Activated B cell treated with CpG ODN at 0.5 μM for 24 hours (primary cell): Measurements from ENCODE around the gene NSL1. TPM values are rescaled to one million over a fixed set of nuclear protein-coding genes. Genes with fewer than 3 reads are reported as not detected.

Experiments
- ATAC-seq: fragments of 200-7000 bp; cut with Tn5 transposase; one replicate; pipeline ENCODE4 v1.10.0; 2021; ENCODE audit warnings: low read depth, mild to moderate bottlenecking, moderate library complexity
- CTCF ChIA-PET: fragments of 350-600 bp; sonication (Branson Sonifier 250); formaldehyde crosslinking; loops from one replicate; lab custom pipeline; 2021; ENCODE audit warnings: antibody characterized with exemption; lab: Charles Lee
- POLR2A ChIA-PET: fragments of 350-600 bp; sonication (Branson Sonifier 250); formaldehyde crosslinking; loops from one replicate; lab custom pipeline; 2021; ENCODE audit warnings: antibody characterized with exemption; lab: Charles Lee
- DNase-seq: peaks from one replicate; pipeline ENCODE4 v3.0.0; 2022
- H3K27ac Mint-ChIP-seq: one replicate; pipeline ENCODE4 v1.8.0; 2020; ENCODE audit warnings: mixed read lengths
- H3K27me3 Mint-ChIP-seq: one replicate; pipeline ENCODE4 v1.8.0; 2021; ENCODE audit warnings: mixed read lengths
- H3K36me3 Mint-ChIP-seq: one replicate; pipeline ENCODE4 v1.8.0; 2021; ENCODE audit warnings: low read depth, mixed read lengths
- H3K4me1 Mint-ChIP-seq: one replicate; pipeline ENCODE4 v1.8.0; 2021; ENCODE audit warnings: mixed read lengths
- H3K4me3 Mint-ChIP-seq: one replicate; pipeline ENCODE4 v1.8.0; 2020; ENCODE audit warnings: mild to moderate bottlenecking, mixed read lengths
- H3K9me3 Mint-ChIP-seq: one replicate; pipeline ENCODE4 v1.8.0; 2020; ENCODE audit warnings: mixed read lengths
- CTCF ChIP-seq: fragments of 200-600 bp; IDR thresholded peaks from one replicate; pipeline ENCODE4 v1.8.0; 2022; ENCODE audit warnings: antibody characterized with exemption, mild to moderate bottlenecking
- intact Hi-C: fragments of 100-400 bp; cut with micrococcal nuclease; formaldehyde crosslinking; loops from one replicate; pipeline ENCODE4 v1.15.1; 2024
- total RNA-seq: library from RNA; stranded (reverse); gene quantifications from 2 replicates; pipeline ENCODE4 v1.2.3, GENCODE V29; 2022

The NSL1 gene
- total RNA-seq, 1 donor from 2014 or later = 44.5 TPM

- DNase-seq = no peak
- POLR2A ChIA-PET = no interaction called here
These were observed 70.0 kb downstream of the NSL1 start for GRCh38 chr1:212721388-212722247.

DNA sequence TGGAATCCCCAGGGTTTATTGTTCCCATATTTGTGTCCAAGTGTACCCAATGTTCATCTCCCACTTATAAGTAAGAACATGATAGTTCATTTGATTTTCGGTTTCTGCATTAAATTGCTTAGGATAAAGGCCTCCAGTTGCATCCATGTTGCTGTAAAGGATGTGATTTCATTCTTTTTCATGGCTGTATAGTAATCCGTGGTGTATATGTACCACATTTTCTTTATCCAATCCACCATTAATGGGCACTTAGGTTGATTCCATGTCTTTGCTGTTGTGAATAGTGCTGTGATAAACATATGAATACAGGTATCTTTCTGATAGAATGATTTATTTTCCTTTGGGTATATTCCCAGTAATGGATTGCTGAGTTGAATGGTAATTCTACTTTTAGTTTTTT is 71.9 kb downstream of the NSL1 start:
- Mint-ChIP-seq H3K27ac (no peak overlapping the region), H3K27me3 (peaks cover 5% of the 10 kb centered on the region), H3K9me3 (peaks cover 4% of the 10 kb centered on the region), H3K4me1 (peaks cover 3% of the 10 kb centered on the region), H3K4me3 (no peak overlapping the region), H3K36me3 (peaks cover 2% of the 10 kb centered on the region)
- CTCF ChIA-PET = no interaction called here
- TF ChIP-seq CTCF = no peak
- intact Hi-C loops = no loop called here
- POLR2A ChIA-PET = no interaction called here
- no peak for DNase-seq
- ATAC-seq = no peak

More at GRCh38 chr1:212721388-212722247, 70.0 kb downstream of the NSL1 start:
- TF ChIP-seq CTCF = no peak
- Mint-ChIP-seq H3K4me3 (no peak overlapping the region), H3K4me1 (peaks cover 3% of the 10 kb centered on the region), H3K36me3 (peaks cover 4% of the 10 kb centered on the region), H3K9me3 (peaks cover 4% of the 10 kb centered on the region), H3K27ac (no peak overlapping the region), H3K27me3 (peaks cover 2% of the 10 kb centered on the region)
- CTCF ChIA-PET = interaction anchor here (1.4 kb wide), 1 partner anchor 244 kb away, joined by 3 read pairs; no protein-coding TSS in a partner anchor
- no peak for ATAC-seq
- intact Hi-C loops = no loop called here

DNA sequence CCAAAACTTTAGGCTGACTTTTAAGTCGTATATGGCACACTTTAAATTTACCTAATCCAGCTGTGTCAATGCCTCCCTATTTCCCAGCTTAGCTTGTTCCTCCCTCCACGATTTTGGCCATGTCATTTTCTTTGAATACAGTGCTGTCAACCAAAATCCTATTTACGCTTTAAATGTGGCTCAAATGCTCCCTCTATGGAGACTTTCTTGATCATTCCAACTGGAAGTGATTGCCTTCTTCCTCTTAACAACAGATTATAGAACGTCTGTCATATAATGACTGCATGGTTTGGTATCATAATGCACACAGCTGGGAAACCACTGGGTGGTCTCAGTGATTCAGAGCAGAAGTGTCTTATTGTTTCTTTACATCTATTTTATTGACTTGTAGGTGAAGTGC is 73.1 kb downstream of the NSL1 start:
- ChIA-PET POLR2A (no interaction called here), CTCF (no interaction called here)
- Mint-ChIP-seq H3K4me1 (peaks cover 3% of the 10 kb centered on the region), H3K36me3 (no peaks in the 10 kb centered on the region), H3K27ac (no peak overlapping the region), H3K9me3 (peaks cover 4% of the 10 kb centered on the region), H3K4me3 (no peak overlapping the region), H3K27me3 (peaks cover 5% of the 10 kb centered on the region)
- ATAC-seq (no peak), DNase-seq (no peak)
- no peak for TF ChIP-seq CTCF
- intact Hi-C loops = no loop called here

DNA sequence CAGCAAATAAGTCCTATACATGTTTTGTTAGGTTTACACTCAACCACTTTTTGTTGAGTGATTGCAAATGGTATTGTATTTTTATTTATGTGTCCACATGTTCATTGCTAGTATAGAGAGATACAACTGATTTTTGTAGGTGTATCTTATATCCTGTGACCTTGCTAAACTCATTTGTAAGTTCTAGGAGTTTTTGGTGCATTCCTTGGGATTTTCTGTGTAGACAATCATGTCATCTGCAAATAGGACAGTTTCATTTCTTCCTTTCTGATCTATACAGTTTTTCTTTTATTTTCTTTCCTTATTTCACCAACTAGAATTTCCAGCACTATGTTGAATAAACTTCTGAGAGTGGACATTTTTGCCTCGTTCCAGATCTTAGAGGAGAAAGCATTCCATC is 75.4 kb downstream of the NSL1 start:
- POLR2A ChIA-PET = no interaction called here
- no peak overlapping the region for H3K27ac Mint-ChIP-seq
- H3K36me3 Mint-ChIP-seq = no peaks in the 10 kb centered on the region
- peaks cover 4% of the 10 kb centered on the region for H3K9me3 Mint-ChIP-seq
- no peak for TF ChIP-seq CTCF
- H3K4me1 Mint-ChIP-seq = no peaks in the 10 kb centered on the region
- intact Hi-C loops = no loop called here
- DNase-seq = no peak
- CTCF ChIA-PET = no interaction called here
- no peak overlapping the region for H3K4me3 Mint-ChIP-seq
- no peak for ATAC-seq
- peaks cover 5% of the 10 kb centered on the region for H3K27me3 Mint-ChIP-seq

GRCh38 chr1:212713465-212714136 is 78.0 kb downstream of the NSL1 start:
- no peaks in the 10 kb centered on the region for H3K36me3 Mint-ChIP-seq
- no peak overlapping the region for H3K4me3 Mint-ChIP-seq
- H3K27me3 Mint-ChIP-seq = peaks cover 4% of the 10 kb centered on the region
- TF ChIP-seq CTCF = no peak
- H3K4me1 Mint-ChIP-seq = no peaks in the 10 kb centered on the region
- no peak for DNase-seq
- intact Hi-C loops = no loop called here
- H3K27ac Mint-ChIP-seq = no peak overlapping the region
- H3K9me3 Mint-ChIP-seq = no peaks in the 10 kb centered on the region
- CTCF ChIA-PET = no interaction called here
- POLR2A ChIA-PET = no interaction called here
- ATAC-seq = no peak
